Stimulated activated CD4-positive, alpha-beta T cell treated with anti-CD3 and anti-CD28 coated beads, Interleukin-2, amount 100 ng/mL, for 4 hours (primary cell): ENCODE data around the gene HSPA12B.

Experiments used
- DNase-seq: peaks from one replicate; pipeline ENCODE4 v3.0.0-alpha.2; 2020; ENCODE audit warnings: low read depth

The HSPA12B gene

DNA sequence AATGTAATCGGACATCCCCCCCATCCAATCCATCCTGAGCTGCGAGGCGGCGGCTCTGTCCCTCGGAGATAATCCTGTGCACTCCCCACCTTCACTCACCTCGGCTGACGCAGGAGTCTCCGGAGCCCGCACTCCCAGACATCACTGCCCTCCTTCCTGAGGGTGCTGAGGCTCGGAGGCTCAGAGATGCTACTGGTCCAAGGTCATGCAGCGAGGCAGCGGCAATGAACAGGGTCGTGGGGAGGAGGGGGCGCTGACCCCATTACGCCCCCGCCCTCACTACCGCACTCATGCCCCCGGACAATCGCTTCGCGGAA is 34.6 kb downstream of the HSPA12B start:
- DNase-seq, result no peak

DNA sequence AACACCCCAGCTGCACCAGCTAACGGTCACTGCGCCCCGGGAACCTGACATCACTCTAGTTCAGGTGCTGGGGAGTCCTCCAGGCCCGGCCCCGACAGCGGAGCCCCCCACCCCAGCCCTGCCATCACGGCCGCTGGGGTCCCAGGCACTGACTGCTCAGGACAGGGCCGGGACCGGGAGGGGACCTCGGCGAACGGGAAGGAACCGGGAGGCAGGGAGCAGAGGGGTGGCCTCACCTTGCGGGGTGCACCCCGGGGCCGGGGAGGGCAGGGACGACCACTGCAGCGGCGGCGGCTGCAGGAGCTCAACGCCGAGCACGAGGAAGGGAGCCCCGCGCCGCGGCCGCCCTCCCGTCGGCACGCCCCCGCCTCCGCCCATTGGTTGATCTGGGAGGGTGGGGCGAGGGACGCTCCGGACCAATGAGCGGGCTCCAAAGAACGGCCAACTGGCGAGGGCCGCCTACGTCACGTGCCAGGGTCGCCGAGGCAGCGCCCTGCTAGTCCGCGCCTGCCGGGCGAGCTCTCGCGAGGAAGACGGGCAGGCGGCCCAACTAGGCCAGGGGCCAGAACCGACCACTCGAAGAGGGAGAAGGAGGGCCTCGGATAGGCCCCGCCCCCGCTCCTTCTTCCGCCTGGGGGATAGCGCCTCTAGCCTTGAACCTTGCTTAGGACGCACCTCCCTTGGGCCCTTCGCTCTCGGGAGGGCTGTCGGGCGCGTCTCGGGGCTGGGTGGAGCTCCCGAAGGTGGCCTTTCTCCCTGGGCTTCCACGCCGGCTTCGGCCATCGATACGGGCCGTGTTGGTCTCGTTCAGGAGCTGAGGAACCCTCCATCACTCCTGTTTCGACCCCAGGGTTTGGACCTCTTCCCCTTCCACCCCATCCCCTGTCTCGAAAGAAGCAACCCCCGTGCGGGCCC is 35.2 kb downstream of the HSPA12B start, which contains the start of gene ADISSP:
Gene ADISSP, minus strand, starts transcription at position 327 of the 915 bp plus-strand sequence. CDS start 7,653 bp downstream, outside the sequence.
- DNase-seq, result peak; percentile 96

DNA sequence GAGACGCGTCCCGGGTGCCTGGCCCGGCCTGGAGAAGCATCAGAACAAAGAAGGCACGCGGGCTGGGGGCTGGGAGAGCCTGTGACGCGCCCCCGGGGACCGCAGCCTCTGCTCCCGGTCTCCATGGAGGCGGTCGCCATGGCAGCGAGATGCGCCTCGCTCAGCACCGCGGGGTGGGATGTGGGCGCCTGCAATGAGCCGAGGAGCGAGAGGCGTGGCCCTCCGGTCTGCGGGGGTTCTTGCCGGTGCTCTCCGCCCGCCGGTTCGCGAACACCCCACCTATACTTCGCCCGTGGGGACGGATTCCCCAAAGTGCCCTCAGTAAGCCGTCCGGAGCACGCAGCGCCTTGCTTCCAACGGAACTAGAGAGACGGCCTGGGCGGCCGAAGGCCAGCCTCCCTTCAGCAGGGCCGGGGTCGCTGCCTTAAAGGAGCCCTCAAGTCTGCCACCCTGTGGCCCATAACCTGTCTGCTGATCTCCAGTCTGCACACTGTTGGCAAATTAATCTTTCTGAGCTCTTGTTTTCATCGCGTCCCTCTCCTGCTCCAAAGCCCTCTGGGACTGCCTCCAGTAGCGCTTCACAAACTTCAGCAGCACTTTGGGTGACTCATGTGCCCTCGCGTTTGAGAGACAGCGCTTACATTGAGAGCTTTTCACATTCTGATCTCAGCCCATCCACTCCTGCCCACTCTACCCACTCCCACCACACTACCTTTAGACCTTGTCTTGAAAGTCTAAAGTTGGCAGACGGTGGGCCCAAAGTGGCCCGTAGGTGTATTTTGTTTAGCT is 36.1 kb downstream of the HSPA12B start:
- DNase-seq, result peak; percentile 80

DNA sequence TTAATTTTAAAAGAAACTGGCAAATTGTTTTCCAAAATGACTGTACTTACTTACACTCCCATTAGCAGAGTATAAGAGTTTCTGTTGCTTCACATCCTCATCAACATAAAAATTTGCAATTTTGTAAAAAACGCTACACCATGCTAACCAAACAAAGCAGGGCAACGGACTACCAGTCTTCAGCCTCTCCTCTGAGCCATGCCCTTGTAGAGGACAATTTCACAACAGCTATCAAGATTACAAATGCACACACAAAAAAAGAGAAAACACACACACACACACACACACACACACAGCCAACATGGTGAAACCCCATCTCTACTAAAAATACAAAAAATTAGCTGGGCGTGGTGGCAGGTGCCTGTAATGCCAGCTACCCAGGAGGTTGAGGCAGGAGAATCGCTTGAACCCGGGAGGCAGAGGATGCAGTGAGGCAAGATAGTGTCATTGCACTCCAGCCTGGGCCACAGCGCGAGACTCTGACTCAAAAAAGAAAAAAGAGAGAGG is 39.1 kb downstream of the HSPA12B start:
- no peak for DNase-seq

DNA sequence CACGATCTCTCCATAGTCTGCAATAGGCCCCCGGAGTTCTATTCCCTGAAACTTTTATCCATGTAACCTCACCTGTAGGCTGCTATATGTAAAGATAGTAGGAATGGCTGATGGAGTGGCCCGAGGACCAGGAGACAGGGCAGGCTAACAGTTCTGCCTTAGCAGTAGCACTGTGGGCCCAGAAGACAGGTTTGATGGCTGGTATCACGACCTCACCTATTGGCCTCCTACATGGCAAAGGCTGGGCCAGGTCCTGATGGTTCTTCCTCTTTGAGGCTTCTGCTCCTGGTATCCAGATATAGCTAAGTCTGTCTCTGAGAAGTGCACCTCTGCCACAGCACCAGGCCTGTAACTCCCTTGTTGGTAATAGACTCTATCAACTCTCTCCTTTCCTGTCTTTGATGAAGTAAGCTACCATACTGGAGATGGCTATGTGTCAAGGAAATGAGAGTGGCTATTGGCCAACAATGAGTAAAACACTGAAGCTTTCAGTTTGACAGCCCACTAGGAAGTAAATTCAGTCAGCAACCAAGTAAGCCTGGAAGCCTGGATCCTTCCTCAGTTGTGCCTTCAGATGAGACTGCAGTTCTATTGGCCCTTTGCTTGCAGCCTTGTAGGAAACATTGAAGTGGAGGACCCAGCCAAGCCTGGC is 43.1 kb downstream of the HSPA12B start:
- no peak for DNase-seq

DNA sequence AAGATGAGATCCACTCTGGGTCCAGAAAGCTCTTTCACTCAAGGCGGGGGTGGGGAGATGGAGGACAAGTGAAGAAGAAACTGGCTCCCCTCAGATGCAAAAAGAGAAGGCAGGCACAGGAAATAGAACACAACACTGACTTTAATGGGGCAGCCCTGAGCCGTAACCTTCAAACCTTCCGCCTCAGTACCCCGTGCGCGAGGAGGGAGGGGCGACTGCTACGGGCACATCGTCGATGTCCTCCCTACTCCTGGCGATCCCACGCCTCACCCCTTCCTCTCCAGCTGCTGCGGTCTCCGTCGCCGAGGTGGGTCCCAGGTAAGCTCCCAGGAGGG is 44.9 kb downstream of the HSPA12B start:
- DNase-seq, result no peak

DNA sequence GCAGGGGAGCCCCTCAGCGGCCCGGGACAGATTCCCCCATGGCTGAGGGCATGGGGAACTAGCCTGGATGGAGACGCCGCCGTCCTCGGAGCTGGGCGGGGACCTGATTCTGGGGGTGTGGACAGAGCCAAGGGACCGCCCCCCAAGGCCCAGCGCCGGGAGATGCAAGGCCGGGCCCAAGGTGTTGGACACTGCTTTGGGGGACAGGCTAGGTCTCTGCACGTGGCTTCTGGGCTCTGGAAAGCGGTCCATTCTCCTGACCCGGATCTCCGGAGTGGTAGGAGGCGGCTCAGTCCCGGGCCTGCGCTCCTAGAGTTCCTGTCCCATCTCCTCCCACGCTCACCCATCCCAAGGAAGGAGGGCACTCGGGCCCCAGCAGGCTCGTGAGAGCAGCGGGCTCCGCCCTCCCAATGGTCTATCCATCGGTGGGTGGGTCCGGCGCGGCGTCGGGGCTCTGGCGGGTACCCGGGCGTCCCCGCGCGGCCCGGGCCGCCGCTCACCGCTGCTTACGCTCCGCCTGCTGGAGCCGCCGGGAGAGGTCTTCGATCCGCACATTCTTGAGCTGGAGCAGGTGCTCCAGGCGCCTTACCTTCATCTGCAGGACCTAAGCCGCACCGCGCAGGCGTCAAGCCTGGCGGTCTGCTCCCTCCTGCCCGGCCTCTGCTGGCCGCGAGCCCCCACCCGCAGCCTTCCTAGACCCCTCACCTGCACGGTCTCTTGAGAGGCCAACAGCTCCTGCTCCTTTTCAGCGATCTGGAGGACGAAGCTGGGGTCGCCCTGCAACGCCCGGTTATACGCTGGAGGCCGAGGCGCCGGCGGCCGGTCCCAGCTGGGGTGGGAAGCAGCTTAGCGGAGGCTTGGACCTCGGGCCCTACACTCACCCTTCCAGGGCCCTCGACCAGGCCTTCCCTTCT is 45.5 kb downstream of the HSPA12B start:
- DNase-seq, result no peak

DNA sequence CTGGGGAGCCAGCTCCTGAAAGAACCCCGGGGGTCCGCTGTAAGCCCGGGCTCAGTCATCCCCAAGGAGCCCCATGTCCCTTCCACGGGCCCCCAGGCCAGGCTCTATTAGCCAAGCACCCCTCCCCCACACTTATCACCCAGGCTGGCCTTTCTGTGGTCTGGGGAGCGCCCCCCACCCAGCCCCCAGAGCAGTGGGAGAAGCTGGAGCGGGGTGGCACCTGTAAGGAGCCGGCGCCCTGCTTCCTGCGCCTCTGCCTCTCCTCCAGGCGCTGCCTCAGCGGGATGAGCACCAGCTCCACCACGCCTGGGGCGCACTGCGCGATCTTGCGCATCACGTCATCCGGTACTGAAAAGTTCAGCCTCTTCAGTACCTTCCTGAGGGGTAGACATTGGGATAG is 46.5 kb downstream of the HSPA12B start:
- DNase-seq, result no peak

DNA sequence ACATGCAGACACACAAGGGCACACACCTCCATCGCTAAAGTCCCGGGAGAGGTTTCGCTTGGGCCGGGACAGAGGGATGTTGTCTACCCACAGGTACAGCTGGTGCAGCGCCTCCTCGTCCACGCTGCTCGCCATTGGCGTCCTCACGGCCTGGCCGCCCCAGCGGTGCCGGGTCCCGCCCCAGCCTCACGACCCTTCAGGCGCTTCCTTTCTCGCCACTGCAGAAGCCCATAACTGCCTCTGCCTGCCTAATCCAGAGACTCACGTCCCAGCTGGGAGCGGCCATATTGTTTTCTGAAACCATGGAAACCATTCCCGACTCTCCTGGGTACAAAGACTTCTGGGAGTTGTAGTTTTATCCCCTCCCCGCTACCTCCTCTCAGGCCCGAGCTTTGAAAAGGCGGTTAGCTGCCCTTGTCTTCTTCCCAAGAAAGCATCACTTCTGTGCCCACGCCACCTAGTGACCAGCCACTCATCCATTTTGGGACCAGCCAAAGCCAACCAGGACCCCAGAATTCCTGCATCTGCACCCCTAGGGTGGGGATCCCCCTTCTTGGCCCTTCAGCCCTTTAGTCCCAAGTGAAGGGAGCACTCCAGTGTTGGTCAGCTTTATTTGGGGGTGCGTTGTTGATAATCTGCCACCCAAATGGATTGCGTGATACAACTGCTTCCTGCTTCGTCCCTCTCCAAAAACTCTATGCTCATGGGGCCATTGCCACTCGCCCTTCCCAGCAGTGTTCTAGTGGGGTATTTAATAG is 48.8 kb downstream of the HSPA12B start, which contains the start of gene SPEF1:
Gene SPEF1, minus strand, starts transcription at position 296 of the 758 bp plus-strand sequence. Its CDS starts 161 bp downstream, at position 135.
- DNase-seq, result no peak

DNA sequence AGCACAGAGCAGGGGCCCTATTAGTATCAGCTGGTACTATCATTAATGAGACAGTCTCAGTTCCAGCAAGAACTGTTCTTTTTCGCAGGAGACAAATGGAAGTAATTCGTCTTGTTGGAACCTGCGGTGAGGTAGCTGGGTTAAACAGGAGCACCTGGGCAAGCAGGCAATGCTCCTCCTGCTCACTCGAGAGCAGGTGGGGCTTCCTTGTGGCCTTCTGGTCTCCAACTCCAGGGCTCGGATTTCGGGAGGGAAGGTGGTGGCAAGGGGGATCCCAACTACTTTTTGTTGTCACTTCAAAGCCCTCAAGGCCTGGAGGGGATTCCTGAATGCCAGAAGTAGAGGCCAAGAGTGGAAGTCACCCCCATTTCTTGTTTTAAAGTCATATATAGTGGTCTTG is 50.1 kb downstream of the HSPA12B start:
- DNase-seq, result no peak

DNA sequence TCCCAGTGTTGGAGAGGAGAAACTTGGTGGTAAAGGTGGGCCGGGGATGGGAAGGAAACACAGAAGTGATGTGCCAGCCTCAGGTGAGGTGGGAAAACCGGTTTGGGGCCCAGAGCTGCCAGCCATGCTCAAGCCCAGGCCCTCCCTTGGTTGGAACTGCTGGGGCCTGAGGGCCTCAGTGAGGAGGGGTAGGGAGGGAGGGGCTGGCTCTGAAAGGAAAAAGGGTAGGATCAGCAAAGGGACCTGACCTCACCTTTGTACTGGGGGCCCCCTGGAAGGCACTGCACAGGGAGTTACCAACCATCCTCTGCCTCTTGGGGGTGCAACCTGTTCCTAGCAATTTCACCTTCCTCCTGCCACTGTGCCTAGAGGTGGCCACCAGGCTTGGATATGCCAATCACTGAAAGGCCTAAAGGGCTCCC is 50.6 kb downstream of the HSPA12B start:
- DNase-seq, result no peak

DNA sequence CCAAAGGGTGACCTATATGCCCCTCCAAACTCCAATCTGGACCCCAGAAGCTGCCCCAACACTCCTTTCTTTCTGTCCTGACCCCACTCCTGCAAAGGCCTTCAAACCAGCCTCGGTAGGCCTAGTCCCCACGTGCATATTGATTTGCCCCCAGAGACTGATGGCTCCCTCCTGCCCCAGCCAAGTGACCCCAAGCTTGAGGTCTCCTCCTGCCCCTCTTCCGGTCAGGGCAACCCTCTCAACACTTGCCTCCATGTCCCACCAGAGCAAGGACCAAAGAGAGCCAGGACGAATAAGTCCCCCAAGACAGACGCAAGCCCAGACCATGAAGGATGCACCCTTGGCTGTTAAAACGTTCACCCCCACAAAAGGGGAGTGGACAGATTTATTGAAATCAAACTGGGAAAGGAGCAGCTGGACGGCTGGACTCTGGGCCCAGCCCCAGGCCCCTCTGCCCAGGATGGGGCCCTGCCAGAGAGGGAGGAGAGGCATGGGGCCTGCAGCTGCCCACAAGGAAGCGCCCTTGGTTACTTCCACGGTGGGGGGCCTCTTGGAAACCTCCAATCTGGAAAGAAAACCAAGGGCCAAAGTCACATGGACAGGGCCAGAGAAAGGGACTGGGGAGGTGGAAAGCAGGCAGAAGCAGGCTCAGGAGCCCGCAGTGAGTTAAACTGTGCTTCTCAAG is 51.2 kb downstream of the HSPA12B start:
- no peak for DNase-seq

DNA sequence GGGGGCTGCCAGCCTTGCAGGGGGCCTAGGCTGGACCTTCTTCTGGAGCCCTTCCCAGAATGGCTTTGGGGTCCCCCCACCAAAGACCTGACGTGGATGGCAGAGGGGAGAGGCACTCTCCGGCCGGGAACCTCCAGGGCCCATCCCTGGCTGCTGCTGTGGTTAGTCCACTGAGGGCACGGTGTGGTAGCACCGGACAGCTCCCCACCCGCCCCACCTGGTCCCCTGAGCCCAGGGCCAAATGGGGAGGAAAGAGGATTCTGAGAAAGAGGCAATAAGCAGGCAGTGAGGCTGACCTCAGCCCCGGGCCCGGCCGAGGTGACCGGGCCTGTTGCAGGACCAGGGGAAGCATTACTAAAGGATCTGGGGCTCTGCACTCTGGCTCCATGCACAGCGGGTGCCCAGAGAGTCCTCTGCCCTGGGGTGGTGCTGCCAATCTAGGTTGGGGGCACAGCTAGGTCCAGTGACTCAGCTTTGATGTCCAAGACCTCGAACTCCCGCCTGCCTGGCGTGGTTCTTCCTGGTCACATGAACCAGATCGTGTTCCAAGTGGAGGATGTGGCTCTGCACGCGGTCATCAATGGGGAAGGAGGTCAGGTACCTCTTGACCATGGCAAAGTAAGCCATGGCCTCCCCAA is 51.9 kb downstream of the HSPA12B start:
- DNase-seq, result no peak

DNA sequence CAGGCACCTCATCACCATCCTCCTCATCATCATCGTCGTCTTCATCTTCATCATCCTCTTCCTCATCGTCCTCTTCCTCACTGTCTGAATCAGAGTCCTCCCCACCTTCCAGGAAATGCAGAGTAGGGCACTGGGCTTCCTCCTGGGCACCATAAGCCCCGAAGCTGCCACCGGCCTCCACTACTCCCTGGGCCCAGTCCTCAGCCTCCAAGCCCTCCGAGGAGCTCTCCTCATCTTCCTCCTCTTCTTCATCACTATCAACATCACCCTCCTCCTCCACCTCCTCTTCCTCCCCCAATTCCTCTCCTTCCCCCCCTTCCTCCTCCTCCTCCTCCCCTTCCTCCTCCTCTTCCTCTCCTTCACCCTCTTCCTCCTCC is 52.4 kb downstream of the HSPA12B start:
- DNase-seq, result no peak

DNA sequence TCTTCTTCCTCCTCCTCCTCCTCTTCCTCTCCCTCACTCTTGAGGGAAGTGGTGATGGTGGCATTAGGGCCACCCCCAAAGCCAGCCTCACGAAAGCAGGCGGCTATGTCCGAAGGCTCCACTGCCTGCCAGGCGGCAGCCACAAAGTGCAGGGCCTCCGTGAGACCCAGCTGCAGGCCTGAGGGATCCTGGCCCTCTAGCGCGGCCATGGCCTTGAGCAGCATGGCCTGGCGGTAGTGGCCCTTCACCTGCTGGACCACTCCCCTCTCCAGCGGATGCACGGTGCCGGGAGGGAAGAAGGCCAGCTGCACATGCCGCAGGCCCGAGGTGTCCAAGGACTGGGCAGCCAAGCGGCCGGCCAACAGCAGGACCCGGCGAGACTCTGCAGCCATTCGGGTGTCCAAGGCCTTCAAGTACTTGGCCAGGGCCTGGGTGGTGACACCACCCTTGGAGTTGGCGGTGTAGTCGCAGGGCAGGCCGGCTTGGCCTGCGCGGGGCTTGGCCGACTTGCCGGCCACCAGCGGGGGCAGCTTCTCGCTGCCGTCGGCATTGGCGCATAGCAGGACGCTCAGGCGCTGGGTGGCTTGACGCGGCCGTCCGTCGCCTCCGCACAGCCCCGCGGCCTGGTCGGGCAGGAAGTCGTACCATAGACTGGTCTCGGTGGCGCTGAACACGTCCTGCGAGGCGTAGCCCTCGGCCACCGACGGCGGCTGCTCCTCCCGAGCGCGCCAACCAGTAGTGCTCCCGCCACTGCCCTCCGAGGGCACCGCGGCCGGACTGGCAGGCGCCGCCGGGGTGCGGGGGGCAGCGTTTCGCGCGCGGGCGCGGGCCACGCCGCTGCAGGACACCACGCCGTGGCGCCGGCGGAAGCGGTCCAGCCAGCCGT is 53.0 kb downstream of the HSPA12B start:
- no peak for DNase-seq

DNA sequence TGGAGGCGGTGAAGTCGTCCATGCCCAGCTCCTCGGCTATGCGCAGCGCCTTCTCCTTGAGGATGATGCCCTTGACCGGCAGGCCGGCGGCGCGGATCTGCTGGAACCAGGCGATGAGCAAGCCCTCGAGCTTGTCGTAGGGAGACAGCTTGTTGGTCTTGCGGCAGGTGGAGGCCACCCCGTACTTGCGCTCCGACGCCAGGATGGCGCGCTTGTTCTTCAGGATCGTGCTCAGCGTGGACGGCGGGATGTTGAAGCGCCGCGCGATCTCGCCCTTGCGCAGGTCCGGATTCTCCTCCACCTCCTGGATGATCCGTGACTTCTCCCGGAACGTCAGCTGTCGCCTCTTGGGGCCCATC is 53.6 kb downstream of the HSPA12B start:
- no peak for DNase-seq

DNA sequence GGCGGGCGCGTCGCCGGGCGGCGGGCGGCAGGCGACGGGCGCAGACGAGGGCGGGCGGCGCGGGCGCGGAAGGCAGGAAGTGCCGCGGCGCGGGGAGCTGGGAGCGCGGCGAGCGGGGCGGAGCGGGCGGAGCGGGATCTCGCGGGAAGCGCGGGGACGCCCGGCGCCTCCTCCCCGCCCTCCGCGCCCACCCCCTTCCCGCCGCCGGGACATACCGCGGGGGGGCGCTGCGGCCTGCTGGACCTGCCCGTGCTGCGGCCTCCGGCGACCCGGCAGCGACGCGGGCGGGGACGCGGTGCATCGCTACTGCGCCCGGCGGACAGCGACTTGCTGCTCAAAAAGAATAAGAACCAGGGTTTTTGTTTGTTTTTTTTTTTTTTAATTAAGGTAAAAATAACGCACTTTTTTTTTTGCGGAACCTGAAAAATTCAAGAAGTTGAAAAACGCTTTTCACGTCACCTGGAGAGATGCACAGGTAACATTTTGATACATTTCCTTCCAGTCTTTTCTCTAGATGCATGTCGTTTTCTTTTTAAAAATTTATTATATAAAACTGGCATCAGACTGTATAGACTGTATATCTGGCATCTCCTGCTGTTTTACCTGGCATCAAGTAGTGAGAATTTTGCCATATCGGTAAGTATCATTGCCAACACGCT is 54.3 kb downstream of the HSPA12B start, which contains the start of gene CENPB:
Gene CENPB, minus strand, starts transcription at position 76 of the 659 bp plus-strand sequence. CDS start 257 bp downstream, outside the sequence.
- peak; percentile 83 for DNase-seq
